ENCODE results near the gene RAP1A. TPM values are rescaled to one million over a fixed set of nuclear protein-coding genes. Genes with fewer than 3 reads are reported as not detected.

The RAP1A gene
- total RNA-seq, 3 donors from 2014 or later = 45.9 to 72.8 (median 54.9) TPM

DNA sequence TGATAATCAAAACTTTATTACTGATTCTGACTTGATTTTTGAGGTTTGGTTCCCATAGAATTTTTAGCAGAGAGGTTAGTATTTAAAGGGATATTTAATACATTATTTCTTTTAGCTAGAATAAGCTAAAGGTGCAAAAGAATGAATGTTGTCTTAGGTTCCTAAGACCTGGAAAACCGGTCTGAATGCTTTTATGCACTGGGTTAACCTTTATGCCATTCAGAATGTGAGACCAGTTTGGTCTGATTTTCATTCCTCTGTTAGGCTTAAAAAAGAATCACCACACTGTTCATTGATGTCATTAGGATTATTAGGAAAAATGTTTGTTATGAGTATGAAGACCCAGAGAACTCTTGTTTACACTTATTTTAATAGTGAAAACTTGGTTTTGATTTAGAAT, 30.1 kb downstream of the RAP1A start:
- Histone ChIP-seq H3K36me3 (no peaks in the 10 kb centered on the region), H3K4me3 (no peak overlapping the region), H3K4me1 (peaks cover 0 to 3% of the 10 kb centered on the region in 2 donors), H3K9me3 (no peaks in the 10 kb centered on the region), H3K27me3 (no peaks in the 10 kb centered on the region), H3K27ac (peak overlapping the region in 1 of 2 donors; percentile 29)
- no peak for DNase-seq (ENCODE audit: low spot score in 2 of 2)
- intact Hi-C loops (cut with DNase I; ENCODE audit: low total_unique reads) = no loop called here
- TF ChIP-seq POLR2AphosphoS5 (IDR thresholded peaks at IDR 0.05) (no peak), POLR2A (IDR thresholded peaks at IDR 0.05) (no peak)
- TF ChIP-seq, protein P1, sequence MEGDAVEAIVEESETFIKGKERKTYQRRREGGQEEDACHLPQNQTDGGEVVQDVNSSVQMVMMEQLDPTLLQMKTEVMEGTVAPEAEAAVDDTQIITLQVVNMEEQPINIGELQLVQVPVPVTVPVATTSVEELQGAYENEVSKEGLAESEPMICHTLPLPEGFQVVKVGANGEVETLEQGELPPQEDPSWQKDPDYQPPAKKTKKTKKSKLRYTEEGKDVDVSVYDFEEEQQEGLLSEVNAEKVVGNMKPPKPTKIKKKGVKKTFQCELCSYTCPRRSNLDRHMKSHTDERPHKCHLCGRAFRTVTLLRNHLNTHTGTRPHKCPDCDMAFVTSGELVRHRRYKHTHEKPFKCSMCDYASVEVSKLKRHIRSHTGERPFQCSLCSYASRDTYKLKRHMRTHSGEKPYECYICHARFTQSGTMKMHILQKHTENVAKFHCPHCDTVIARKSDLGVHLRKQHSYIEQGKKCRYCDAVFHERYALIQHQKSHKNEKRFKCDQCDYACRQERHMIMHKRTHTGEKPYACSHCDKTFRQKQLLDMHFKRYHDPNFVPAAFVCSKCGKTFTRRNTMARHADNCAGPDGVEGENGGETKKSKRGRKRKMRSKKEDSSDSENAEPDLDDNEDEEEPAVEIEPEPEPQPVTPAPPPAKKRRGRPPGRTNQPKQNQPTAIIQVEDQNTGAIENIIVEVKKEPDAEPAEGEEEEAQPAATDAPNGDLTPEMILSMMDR (IDR thresholded peaks at IDR 0.05) = no peak

DNA sequence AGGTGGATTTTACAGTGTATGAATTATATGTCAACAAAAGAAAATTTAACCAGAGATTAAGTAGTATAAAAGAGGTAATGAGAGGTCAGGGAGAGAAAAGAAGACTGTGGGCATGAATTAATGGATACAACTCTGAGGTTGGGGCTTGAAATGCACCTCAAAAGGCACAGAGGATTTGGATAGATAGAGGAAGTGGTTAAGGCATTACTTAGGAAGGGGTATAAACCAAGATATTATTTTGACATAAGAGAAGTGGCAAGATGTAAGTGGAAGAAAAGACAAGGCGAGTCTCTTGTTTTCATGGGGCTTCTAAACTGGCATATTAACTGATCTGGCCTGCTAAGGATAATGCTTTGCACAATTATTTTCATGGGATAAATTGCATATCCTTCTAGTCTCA, 34.1 kb downstream of the RAP1A start:
- Histone ChIP-seq H3K4me3 (no peak overlapping the region), H3K4me1 (peaks cover 0 to 3% of the 10 kb centered on the region in 2 donors), H3K27me3 (no peaks in the 10 kb centered on the region), H3K27ac (no peak overlapping the region), H3K36me3 (no peaks in the 10 kb centered on the region), H3K9me3 (no peaks in the 10 kb centered on the region)
- intact Hi-C loops (cut with DNase I; ENCODE audit: low total_unique reads) = no loop called here
- DNase-seq (ENCODE audit: low spot score in 2 of 2) = no peak
- TF ChIP-seq, protein P1 (IDR thresholded peaks at IDR 0.05) = no peak
- no peak for TF ChIP-seq POLR2A (IDR thresholded peaks at IDR 0.05)
- TF ChIP-seq POLR2AphosphoS5 (IDR thresholded peaks at IDR 0.05) = no peak

DNA sequence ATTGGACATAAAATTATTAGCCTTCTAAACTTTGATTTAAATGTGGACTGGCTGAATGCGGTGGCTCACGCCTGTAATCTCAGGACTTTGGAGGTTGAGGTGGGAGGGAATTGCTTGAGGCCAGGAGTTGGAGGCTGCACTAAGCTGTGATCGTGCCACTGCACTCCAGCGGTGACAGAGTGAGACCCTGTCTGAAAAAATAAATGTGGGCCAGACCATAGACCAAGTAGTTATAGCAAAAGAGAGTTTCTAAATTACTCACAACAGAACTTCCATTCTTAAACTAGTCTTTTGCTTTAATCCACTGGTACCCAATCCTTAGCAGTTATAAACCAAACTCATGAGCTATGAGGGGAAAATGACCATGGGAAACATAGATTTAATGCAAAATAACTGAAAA, 35.2 kb downstream of the RAP1A start:
- H3K27ac ChIP-seq = no peak overlapping the region
- H3K9me3 ChIP-seq = no peaks in the 10 kb centered on the region
- no peak for DNase-seq (ENCODE audit: low spot score in 2 of 2)
- TF ChIP-seq POLR2AphosphoS5 (IDR thresholded peaks at IDR 0.05) = no peak
- TF ChIP-seq, protein P1 (IDR thresholded peaks at IDR 0.05) = no peak
- TF ChIP-seq POLR2A (IDR thresholded peaks at IDR 0.05) = no peak
- no peaks in the 10 kb centered on the region for H3K36me3 ChIP-seq
- intact Hi-C loops (cut with DNase I; ENCODE audit: low total_unique reads) = no loop called here
- H3K4me3 ChIP-seq = no peak overlapping the region
- no peaks in the 10 kb centered on the region for H3K4me1 ChIP-seq
- no peaks in the 10 kb centered on the region for H3K27me3 ChIP-seq

DNA sequence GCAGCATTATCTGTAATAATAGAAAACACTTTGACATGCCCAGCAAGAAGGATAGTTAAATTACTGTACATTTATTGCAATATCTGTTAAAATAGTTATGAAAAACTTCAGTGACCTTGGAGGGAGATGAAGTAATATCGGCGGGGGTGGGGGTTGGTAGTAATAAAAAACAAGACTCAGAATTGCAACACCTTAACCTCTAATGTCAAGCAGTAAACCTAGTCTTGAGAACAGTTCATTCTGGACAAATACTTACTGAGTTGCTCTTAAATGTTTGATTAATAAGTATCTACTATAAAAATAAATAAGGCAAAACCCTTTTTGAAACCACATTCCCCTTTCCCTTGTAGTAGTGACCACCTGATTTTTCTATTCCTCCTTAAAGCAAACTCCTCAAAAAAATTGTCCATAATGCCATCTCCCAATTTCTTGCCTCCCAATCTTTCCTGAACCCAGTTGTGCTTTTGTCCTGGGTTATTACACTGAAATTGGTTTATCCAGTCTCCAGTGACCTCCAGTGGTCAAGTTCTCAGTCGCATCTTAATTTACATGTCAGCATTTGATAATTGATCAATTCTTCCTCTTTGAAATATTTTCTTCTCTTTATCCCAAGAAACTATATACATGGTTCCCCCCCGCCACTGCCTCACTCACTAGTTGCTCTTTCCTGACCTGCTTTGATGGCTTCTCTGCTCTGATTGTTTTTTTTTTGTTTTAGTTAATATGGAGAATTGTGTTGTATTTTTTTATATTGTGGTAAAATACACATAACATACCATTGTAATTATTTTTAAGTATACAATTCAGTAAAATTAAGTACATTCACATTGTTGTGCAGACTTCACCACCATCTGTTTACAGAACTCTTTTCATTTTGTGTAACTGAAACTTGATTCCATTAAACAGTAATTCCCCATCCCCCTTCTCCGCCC, 36.8 kb downstream of the RAP1A start:
- Histone ChIP-seq H3K4me1 (peaks cover 0 to 6% of the 10 kb centered on the region in 2 donors), H3K36me3 (no peaks in the 10 kb centered on the region), H3K9me3 (no peaks in the 10 kb centered on the region), H3K4me3 (no peak overlapping the region), H3K27ac (no peak overlapping the region), H3K27me3 (no peaks in the 10 kb centered on the region)
- no peak for DNase-seq (ENCODE audit: low spot score in 2 of 2)
- TF ChIP-seq, protein P1 (IDR thresholded peaks at IDR 0.05) = peak; percentile 54 to 68 (median 59)
- TF ChIP-seq POLR2A (IDR thresholded peaks at IDR 0.05) = no peak
- no peak for TF ChIP-seq POLR2AphosphoS5 (IDR thresholded peaks at IDR 0.05)
- intact Hi-C loops (cut with DNase I; ENCODE audit: low total_unique reads) = no loop called here

DNA sequence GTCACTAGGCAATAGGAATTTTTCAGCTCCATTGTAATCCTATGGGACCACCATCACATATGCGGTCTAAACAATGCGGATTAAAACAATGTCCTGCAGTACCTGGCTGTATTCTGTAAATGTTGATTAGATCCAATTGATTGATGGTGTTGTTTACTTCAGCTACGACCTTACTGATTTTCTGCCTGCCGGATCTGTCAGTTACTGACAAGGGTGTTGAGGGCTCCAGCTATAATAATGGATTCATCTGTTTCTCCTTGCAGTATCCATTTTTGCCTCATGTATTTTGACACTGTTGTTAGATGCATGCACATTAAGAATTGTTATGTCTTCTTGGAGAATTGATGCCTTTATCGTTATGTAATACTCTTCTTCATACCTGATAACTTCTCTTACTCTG, 39.0 kb downstream of the RAP1A start:
- Histone ChIP-seq H3K4me1 (peaks cover 0 to 6% of the 10 kb centered on the region in 2 donors), H3K27me3 (no peaks in the 10 kb centered on the region)
- intact Hi-C loops (cut with DNase I; ENCODE audit: low total_unique reads) = no loop called here

More for the DNA sequence above, 39.0 kb downstream of the RAP1A start:
- Histone ChIP-seq H3K36me3 (no peaks in the 10 kb centered on the region), H3K9me3 (no peaks in the 10 kb centered on the region), H3K27ac (no peak overlapping the region), H3K4me3 (no peak overlapping the region)
- no peak for DNase-seq (ENCODE audit: low spot score in 2 of 2)
- TF ChIP-seq POLR2AphosphoS5 (IDR thresholded peaks at IDR 0.05) (no peak), POLR2A (IDR thresholded peaks at IDR 0.05) (no peak)
- TF ChIP-seq, protein P1 (IDR thresholded peaks at IDR 0.05) = no peak
